Raji (cell line): ENCODE results near the gene ZNF624.
"Not testable (repeated sequence)": the region's sequence is repeated elsewhere in the genome, so short reads cannot be mapped to it uniquely, and the experiment has no call there.

ENCODE experiments used
- POLR2A ChIP-seq: IDR thresholded peaks from 2 replicates; pipeline ENCODE4 v1.6.1; 2011; ENCODE audit warnings: low read depth, low read length, control low read depth; ENCODE audit not compliant: insufficient read depth

The ZNF624 gene

DNA sequence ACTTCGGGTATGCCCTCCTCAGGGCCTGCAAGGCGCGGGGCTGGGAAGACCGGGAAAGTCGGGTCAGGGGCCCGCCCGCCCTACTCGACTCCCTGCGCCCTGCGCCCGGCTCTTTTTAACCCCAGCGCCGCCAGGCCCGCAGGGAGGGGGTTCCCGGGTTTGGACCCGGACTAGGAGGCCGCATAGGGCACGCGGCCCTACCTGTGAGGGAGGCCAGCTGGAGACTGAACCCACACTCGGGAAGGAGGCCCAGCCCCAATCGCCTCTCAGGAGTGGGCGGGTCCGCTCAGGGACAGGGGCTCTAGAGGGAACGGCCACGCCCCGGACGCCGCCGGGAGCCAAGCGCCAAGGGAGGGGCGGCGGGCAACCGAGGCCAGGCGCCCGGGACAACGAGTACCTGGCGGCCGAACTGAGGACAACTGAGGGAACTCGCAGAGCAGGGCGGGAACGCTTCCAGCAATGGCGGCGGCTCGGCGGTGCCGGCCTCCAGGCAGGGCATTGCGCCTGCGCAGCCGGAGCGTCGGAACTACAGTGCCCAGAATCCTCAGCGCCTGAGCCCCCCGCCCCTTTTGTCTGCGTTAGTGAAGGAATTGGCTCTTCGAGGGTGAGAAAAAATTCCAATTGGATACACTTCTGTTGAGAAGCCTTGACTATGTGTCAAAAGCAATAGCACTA, at the start of gene ZNF624:
TSS of gene ZNF624 (minus strand) at position 484 of the 675 bp plus-strand sequence.
- peak; percentile 73 for TF ChIP-seq POLR2A

DNA sequence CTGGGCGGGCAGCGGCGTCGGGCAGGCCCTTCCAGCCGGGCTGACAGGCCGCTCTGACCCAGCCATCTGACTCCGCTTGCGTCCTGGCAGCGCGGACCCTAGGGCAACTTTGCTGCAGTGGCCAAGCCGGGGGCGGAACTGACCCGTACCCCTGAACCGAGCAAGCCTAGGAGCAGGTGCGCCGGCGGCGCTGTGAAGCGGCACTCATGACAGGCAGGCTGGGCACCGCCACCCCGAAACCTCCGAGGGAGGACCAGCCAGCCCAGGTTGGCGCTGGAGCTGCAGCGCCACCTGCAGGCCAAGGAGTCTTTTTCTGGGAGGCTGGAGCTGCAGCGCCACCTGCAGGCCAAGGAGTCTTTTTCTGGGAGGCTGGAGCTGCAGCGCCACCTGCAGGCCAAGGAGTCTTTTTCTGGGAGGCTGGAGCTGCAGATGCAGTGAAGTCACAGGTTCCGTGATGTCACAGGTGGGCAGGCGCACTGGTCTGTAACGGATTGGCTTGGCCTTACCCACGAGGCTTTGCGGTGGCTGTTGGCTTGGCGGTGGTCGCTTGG, 36.2 kb upstream of the ZNF624 start, which contains the start of gene CCDC144A:
TSS of gene CCDC144A (plus strand) at position 511 of the 551 bp plus-strand sequence. CDS start 160 bp downstream, outside the sequence.
- TF ChIP-seq POLR2A, result not testable (repeated sequence)

DNA sequence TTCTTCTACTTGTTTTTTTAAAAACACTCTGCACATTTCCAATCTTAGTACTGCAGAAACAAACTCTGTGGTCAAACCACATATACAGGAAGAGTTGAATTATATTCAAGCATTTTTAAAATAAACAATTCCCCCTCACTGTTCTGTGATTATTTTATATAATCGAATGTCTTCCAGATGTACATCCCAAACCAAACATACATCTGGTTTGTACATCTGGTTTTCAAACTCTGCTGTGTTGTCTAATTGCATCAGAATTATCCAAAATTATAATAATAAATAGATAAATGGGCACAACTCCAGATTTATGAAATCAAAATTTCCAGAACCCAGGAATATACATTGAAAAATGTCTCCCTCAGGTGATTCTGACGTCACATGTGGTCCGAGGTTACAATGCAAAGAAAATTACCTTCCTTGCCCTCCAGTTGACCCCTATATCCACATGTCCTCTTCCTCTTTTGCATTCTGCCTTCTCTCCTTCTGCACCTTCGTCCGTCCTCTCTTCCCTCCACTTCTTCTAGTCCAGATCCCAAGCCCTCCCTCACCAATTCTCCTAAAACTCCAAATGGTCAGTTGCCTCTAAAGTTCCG, 23.1 kb upstream of the ZNF624 start:
- no peak for TF ChIP-seq POLR2A

DNA sequence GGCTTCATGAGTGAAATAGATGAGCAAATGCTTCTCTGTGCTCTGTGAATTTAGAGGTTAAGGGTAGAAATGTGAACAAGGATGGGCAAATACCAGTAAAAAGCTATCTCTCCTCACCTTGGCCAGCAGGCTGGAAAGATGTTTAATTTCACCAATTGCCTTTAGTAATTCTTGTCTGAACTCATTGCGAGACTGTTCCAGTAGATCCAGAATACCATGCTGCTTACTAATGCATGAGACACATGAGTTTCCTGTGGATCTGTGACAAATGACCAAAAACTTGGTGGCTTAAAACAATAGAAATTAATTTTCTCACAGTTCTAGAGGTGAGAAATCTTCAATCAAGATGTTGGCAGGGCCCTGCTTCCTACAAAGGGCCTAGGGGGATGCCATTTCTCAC, 9.3 kb upstream of the ZNF624 start:
- TF ChIP-seq POLR2A, result no peak

DNA sequence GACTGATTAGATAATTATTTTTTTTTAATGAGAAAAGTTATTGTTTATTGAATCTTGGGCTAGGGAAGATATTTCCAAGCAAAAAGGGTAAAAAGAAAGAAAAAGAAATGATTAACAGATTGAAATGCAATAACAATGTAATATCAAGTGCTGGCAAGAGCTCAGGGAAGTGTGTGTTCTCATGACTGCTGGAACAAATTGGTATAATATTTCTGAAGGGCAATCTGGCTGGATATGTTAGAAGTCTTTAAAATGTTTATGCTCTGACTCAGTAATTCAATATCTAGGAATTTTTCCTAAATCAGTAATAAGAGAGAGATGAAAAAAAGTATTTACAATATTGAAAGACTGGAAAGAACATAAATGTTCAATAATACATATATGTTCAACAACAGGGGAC, 7.6 kb upstream of the ZNF624 start:
- TF ChIP-seq POLR2A, result no peak

DNA sequence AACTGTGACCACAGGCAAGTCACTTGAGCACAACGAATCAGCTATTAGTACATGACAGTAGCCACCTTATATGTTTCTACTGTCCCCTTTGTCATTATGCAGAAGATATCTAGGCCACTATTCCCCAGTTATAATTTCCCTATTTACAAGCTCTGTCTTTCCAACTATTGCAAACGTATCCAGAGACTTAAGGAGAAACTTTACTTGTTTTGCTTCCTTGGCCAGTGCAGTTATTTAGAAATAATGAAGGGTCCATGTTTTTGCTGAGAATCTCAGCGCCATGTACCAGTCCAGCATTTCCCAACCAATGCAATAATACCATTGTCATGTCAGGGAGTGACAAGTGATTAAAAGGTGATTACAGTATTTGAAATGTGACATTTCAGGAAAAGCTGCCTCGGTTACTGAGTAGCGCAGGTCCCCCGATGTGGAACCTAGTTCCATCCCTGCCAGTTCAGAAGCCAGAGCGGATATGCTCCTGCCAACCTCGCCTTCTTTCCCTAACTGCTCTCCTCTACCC, 743 bp downstream of the ZNF624 start:
- no peak for TF ChIP-seq POLR2A

DNA sequence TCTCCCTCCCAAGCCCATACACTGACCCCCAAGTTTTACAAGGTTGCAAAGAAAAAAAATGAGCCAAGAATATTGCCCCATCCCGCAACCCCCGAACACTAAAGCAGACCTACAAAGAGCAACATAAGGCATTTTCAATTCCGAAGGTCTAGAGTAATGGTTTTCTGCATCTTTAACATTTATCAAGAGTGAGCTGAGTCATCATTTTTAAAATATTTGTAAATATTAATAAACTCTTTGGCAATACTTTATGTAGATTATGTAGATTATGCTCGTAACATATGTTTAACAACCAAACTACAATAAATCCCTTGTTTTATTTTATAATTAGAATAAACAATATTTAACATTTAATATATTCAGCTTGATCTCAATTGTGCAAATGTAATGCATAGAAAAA, 1.4 kb downstream of the ZNF624 start:
- TF ChIP-seq POLR2A, result no peak

DNA sequence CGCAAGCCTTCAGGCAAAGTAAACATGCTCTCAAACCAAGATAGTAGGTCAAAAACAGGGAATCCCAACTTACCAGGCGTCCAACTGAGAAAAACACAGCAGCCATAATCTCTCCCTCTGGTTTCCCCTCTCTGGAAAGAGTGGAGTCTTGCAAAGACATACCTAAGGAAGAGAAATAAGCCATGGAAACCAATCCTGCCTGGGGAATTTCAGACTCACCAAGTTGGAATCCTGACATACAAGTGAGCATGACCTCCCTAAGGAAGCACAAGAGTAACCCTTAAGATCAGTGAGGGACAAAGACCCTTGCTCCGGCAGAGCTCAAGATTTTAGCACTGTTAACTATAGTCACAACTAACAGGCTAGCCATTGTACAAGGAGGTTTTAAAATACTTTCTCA, 4.1 kb downstream of the ZNF624 start:
- TF ChIP-seq POLR2A, result no peak

DNA sequence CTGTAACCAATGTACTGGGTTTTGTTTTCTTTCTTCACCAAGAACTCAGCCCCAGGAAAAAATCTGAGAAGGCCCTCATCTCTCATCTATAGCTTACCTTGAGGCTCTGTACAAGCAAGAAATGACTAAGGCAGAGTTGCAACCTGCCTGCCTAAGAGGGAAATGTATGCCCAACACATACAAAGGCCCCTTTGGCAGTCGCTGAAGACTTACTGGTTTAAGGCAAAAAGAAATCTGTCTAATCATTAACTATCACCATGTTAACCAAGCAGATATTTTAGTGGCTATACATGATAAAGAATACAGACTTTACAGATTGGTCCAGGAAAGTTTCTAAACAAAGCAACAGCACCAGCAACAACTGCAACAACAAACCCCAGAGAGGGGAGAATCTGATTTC, 14.2 kb downstream of the ZNF624 start:
- TF ChIP-seq POLR2A, result no peak

DNA sequence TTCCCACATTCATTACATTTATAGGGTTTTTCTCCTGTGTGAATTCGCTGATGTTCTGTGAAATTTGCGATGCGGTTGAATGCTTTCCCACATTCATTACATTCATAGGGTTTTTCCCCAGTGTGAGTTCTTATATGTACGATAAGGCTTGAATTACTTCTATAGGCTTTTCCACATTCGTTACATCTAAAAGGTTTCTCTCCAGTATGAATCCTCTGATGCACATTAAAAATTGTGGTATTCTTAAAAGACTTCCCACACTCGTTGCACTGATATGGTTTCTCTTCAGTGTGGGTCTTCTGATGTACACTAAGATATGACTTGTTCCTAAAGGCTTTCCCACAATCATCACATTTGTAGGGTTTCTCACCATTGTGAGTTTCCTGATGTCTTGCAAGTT, 30.4 kb downstream of the ZNF624 start:
- no peak for TF ChIP-seq POLR2A

DNA sequence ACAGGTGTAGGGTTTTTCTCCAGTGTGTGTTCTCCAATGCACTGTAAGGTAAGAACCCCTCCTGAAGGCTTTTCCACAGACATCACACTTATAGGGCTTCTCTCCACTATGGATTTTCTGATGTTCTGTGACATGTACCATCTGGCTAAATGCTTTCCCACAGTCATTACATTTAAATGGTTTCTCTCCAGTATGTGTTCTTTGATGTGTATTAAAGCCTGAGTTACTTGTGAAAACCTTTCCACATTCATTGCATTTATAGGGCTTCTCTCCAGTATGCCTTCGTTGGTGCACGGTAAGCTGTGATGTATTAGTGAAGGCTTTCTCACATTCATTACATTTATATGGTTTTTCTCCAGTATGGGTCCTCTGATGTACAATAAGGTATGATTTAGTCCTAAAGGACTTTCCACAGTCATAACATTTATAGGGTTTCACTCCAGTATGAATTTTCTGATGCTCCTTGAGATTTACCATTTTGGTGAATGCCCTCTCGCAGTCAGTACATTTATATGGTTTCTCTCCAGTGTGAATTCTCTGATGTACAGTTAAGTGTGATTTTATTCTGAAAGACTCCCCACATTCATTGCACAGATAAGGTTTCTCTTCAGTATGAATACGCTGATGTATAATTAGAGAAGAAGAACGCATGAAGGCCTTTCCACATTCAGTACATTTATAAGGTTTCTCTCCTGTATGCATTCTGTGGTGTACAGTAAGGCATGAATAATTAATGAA, 30.9 kb downstream of the ZNF624 start:
- TF ChIP-seq POLR2A, result no peak

DNA sequence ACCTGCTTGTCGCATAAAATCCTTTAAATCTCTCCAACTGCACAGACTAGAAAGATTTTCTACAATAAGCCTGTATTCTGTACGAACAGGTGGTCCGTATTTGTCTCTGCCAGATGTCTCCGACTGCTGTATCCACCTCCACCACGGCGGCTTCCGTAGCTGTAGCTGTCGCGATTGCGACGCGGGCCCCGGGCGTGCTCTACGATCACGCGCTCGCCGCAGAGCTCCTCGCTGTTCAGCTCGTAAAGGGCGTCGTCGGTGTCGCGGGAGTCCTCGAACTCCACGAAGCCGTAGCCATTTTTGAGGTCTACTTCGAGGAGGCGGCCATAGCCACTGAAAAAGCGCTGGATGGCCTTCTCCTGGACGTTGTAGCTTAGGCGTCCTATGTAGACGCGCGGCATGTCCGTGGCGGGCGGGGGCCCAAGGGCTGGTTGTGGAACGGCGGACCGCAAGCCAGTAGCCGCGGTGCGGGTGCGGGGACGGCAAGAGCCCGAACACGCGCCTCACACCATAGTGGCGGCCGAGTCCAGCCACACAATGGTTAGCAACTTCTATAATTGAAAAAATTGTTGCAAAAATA, 36.1 kb downstream of the ZNF624 start:
- no peak for TF ChIP-seq POLR2A

DNA sequence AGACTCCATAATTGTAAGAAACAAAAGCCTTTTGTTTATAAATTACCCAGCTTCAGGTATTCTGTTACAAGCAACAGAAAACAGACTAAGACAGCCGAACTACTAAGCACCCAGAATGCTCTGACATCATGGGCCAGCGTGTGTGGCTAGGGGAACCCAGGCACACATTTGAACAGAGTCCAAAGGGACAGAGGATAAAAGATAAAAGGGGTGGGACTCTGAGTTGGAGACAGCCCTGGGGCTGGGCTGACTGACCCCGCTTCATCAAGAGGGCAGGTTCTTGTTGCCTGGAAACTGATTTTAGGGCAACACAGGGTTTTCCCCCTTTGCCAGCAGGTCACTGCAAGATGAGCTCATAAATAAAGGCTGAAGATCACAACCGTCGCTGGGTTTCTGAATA, 54.1 kb downstream of the ZNF624 start:
- TF ChIP-seq POLR2A, result no peak

DNA sequence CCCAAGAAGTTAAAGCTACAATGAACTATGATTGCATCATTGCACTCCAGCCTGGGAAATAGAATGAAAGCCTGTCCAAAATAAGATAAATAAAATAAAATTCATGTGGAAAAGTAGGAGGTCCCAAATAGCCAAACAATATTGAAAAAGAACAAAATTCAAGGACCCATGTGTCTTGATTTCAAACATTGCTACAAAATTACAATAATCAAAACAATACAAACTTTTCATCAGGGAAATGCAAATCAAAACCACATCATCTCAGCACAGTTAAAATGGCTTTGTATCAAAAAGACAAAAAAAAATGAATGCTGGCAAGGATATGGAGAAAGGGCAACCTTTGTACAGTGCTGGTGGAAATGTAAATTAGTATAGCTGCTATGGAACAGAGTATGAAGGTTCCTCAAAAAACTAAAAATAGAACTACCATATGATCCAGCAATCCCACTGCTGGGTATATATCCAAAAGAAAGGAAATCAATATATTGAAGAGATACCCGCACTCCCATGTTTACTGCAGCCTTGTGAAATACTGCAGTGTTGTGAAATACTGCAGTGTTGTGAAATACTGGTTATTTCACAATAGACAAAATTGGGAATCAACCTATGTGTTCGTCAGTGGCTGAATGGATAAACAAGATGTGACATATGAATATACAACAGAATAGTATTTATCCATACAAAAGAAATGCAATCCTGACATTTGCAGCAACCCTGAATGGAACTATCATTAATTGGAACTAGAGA, 60.1 kb downstream of the ZNF624 start:
- TF ChIP-seq POLR2A, result no peak
